H9 (cell line): Measurements from ENCODE around the gene DHDH. TPM values are rescaled to one million over a fixed set of nuclear protein-coding genes. Genes with fewer than 3 reads are reported as not detected.

Experiments used
- DNase-seq: peaks from one replicate; pipeline ENCODE4 v3.0.0-alpha.2; 2017
- H2AFZ ChIP-seq: one replicate; pipeline ENCODE4 v1.6.1; 2013; ENCODE audit warnings: mild to moderate bottlenecking, low read length, control low read depth, moderate library complexity
- H2AK5ac ChIP-seq: 2 replicates; pipeline ENCODE4 v1.6.1; 2013; ENCODE audit warnings: low read length, control low read depth, mixed read lengths; ENCODE audit not compliant: insufficient read length
- H2BK120ac ChIP-seq: one replicate; pipeline ENCODE4 v1.6.1; 2013; ENCODE audit warnings: low read depth, mild to moderate bottlenecking, low read length, control low read depth, inconsistent platforms; ENCODE audit not compliant: poor library complexity, severe bottlenecking
- H2BK12ac ChIP-seq: 2 replicates; pipeline ENCODE4 v1.6.1; 2013; ENCODE audit warnings: low read length, control low read depth, mixed read lengths, low read depth; ENCODE audit not compliant: insufficient read length
- H2BK15ac ChIP-seq: 2 replicates; pipeline ENCODE4 v1.6.1; 2013; ENCODE audit warnings: low read depth, low read length, control low read depth
- H2BK20ac ChIP-seq: one replicate; pipeline ENCODE4 v1.6.1; 2013; ENCODE audit warnings: low read depth, mild to moderate bottlenecking, low read length, control low read depth, inconsistent platforms; ENCODE audit not compliant: poor library complexity, severe bottlenecking
- H2BK5ac ChIP-seq: 2 replicates; pipeline ENCODE4 v1.6.1; 2013; ENCODE audit warnings: low read length, control low read depth, mixed read lengths; ENCODE audit not compliant: insufficient read length
- H3K14ac ChIP-seq: 2 replicates; pipeline ENCODE4 v1.6.1; 2013; ENCODE audit warnings: low read length, control low read depth; ENCODE audit not compliant: insufficient read depth
- H3K18ac ChIP-seq: 2 replicates; pipeline ENCODE4 v1.6.1; 2013; ENCODE audit warnings: low read depth, mild to moderate bottlenecking, mixed read lengths, low read length, control low read depth; ENCODE audit not compliant: insufficient read length
- H3K23ac ChIP-seq: 2 replicates; pipeline ENCODE4 v1.6.1; 2013; ENCODE audit warnings: low read length, control low read depth, mixed read lengths, low read depth; ENCODE audit not compliant: insufficient read length
- H3K23me2 ChIP-seq: 2 replicates; pipeline ENCODE4 v1.6.1; 2013; ENCODE audit warnings: low read depth, mild to moderate bottlenecking, mixed read lengths, low read length, control low read depth; ENCODE audit not compliant: insufficient read length, poor library complexity, severe bottlenecking
- H3K27ac ChIP-seq: 2 replicates; pipeline ENCODE4 v1.5.1; 2013; ENCODE audit warnings: low read length, control low read depth, mixed read lengths, low read depth; ENCODE audit not compliant: insufficient read length
- H3K27me3 ChIP-seq: 2 replicates; pipeline ENCODE4 v1.6.1; 2013; ENCODE audit warnings: low read length, control low read depth, inconsistent platforms; ENCODE audit not compliant: insufficient read depth
- H3K4ac ChIP-seq: 2 replicates; pipeline ENCODE4 v1.6.1; 2013; ENCODE audit warnings: low read depth, mild to moderate bottlenecking, control low read depth, inconsistent platforms, low read length, moderate library complexity
- H3K4me1 ChIP-seq: 2 replicates; pipeline ENCODE4 v1.6.1; 2013; ENCODE audit warnings: low read length, control low read depth, inconsistent platforms; ENCODE audit not compliant: insufficient read depth
- H3K4me2 ChIP-seq: 2 replicates; pipeline ENCODE4 v1.6.1; 2013; ENCODE audit warnings: low read length, control low read depth, mixed read lengths; ENCODE audit not compliant: insufficient read length, insufficient read depth
- H3K56ac ChIP-seq: 2 replicates; pipeline ENCODE4 v1.6.1; 2013; ENCODE audit warnings: low read depth, mild to moderate bottlenecking, mixed read lengths, low read length, control low read depth; ENCODE audit not compliant: insufficient read length
- H3K79me1 ChIP-seq: 2 replicates; pipeline ENCODE4 v1.6.1; 2013; ENCODE audit warnings: low read depth, mild to moderate bottlenecking, moderate library complexity, low read length, control low read depth, inconsistent platforms; ENCODE audit not compliant: insufficient read depth, poor library complexity, severe bottlenecking
- H3K79me2 ChIP-seq: 2 replicates; pipeline ENCODE4 v1.6.1; 2013; ENCODE audit warnings: low read length, control low read depth, inconsistent platforms; ENCODE audit not compliant: insufficient read depth
- H3K9ac ChIP-seq: 2 replicates; pipeline ENCODE4 v1.6.1; 2013; ENCODE audit warnings: low read length, control low read depth, mixed read lengths; ENCODE audit not compliant: insufficient read length; ENCODE audit errors: extremely low read depth
- H3K9me3 ChIP-seq: one replicate; pipeline ENCODE4 v1.6.1; 2013; ENCODE audit warnings: low read depth, low read length, inconsistent platforms; ENCODE audit not compliant: control insufficient read depth
- H3T11ph ChIP-seq: one replicate; pipeline ENCODE4 v1.6.1; 2013; ENCODE audit warnings: mild to moderate bottlenecking, low read length, control low read depth, inconsistent platforms
- H4K20me1 ChIP-seq: one replicate; pipeline ENCODE4 v1.6.1; 2013; ENCODE audit not compliant: control insufficient read depth, insufficient read length, insufficient read depth
- H4K5ac ChIP-seq: 2 replicates; pipeline ENCODE4 v1.6.1; 2013; ENCODE audit warnings: low read depth, mild to moderate bottlenecking, mixed read lengths, low read length, control low read depth; ENCODE audit not compliant: insufficient read length
- H4K8ac ChIP-seq: replicated peaks from 2 replicates; pipeline ENCODE4 v1.6.1; 2013; ENCODE audit warnings: low read length, control low read depth, mixed read lengths, low read depth; ENCODE audit not compliant: insufficient read length
- H4K91ac ChIP-seq: 2 replicates; pipeline ENCODE4 v1.6.1; 2013; ENCODE audit warnings: low read depth, mild to moderate bottlenecking, moderate library complexity, mixed read lengths, low read length, control low read depth; ENCODE audit not compliant: insufficient read length
- H3K27ac Mint-ChIP-seq, 3 experiments: 2 replicates in 2 of 3; 3 replicates in 1 of 3; pipeline ENCODE4 v1.8.0; 2020 to 2021; ENCODE audit warnings: mixed read lengths in 3 of 3, mild to moderate bottlenecking in 1 of 3, moderate library complexity in 1 of 3
- H3K27me3 Mint-ChIP-seq: 2 replicates; pipeline ENCODE4 v1.8.0; 2021; ENCODE audit warnings: low read depth, mild to moderate bottlenecking, moderate library complexity, mixed read lengths
- H3K36me3 Mint-ChIP-seq, 3 experiments: 2 replicates in 2 of 3; 3 replicates in 1 of 3; pipeline ENCODE4 v1.8.0; 2020 to 2021; ENCODE audit warnings: low read depth in 3 of 3, mixed read lengths in 3 of 3; ENCODE audit not compliant: insufficient read depth in 1 of 3
- H3K4me1 Mint-ChIP-seq, 2 experiments: 2 replicates each; pipeline ENCODE4 v1.8.0; 2020; ENCODE audit warnings: mixed read lengths in 2 of 2
- H3K4me3 Mint-ChIP-seq, 2 experiments: 2 replicates in 1 of 2; 3 replicates in 1 of 2; pipeline ENCODE4 v1.8.0; 2020 to 2021; ENCODE audit warnings: mild to moderate bottlenecking in 2 of 2, mixed read lengths in 2 of 2, moderate library complexity in 1 of 2
- H3K9me3 Mint-ChIP-seq, 2 experiments: 2 replicates in 1 of 2; 3 replicates in 1 of 2; pipeline ENCODE4 v1.8.0; 2020; ENCODE audit warnings: mild to moderate bottlenecking in 2 of 2, mixed read lengths in 2 of 2, moderate library complexity in 1 of 2
- WGBS: extraction: QIAGEN DNeasy Blood & Tissue Kit; methylation state at CpG from one replicate; pipeline ENCODE4 v1.1.7; 2013; ENCODE audit warnings: missing lambda C conversion rate, low lambda C conversion rate, mixed read lengths; ENCODE audit not compliant: insufficient read length; ENCODE audit errors: extremely low coverage; 5-methylcytosine and 5-hydroxymethylcytosine counted together
- total RNA-seq: library from RNA; stranded (reverse); gene quantifications from 2 replicates; pipeline ENCODE4 v1.2.1, GENCODE V29; 2021
- TF ChIP-seq, protein P1 (sequence below): fragments of 200-600 bp; sonication (generic); conservative IDR thresholded peaks from 3 replicates; pipeline ENCODE4 v1.8.0; 2021; ENCODE audit warnings: antibody characterized with exemption, mild to moderate bottlenecking

DHDH gene
- total RNA-seq, 1 experiment from 2014 or later = 2.0 TPM

- Histone ChIP-seq H3K4me1 (no peaks in the 10 kb centered on the region; the same call in 1 of the 2 replicates), H2BK5ac (no peak overlapping the region), H3K23me2 (peaks cover 8% of the 10 kb centered on the region), H4K20me1 (no peaks in the 10 kb centered on the region), H3K18ac (peak overlapping the region; percentile 21), H3T11ph (no peak overlapping the region), H2BK120ac (no peak overlapping the region), H4K8ac (no peak overlapping the region), H4K5ac (no peak overlapping the region), H3K27ac (no peak overlapping the region), H3K4ac (no peak overlapping the region), H4K91ac (no peak overlapping the region), H3K27me3 (no peaks in the 10 kb centered on the region), H2BK12ac (no peak overlapping the region), H2AK5ac (no peak overlapping the region), H3K79me2 (peaks cover 9% of the 10 kb centered on the region; the same call in 1 of the 2 replicates), H3K4me2 (peak overlapping the region; percentile 80), H2BK20ac (no peak overlapping the region), H3K79me1 (no peaks in the 10 kb centered on the region), H2AFZ (no peak overlapping the region), H3K9ac (peak overlapping the region; percentile 69), H3K9me3 (no peaks in the 10 kb centered on the region), H3K23ac (no peak overlapping the region), H3K14ac (peak overlapping the region; percentile 82), H3K56ac (no peak overlapping the region), H2BK15ac (no peak overlapping the region)
- Mint-ChIP-seq H3K4me3 (peak overlapping the region; percentile 93 to 95), H3K27ac (peak overlapping the region; percentile 5 to 98 (median 73); a peak in 6 of 7 replicates), H3K27me3 (no peaks in the 10 kb centered on the region), H3K36me3 (peaks cover 15 to 30% (median 30%) of the 10 kb centered on the region in 3 experiments), H3K9me3 (no peaks in the 10 kb centered on the region), H3K4me1 (peaks cover 31 to 36% of the 10 kb centered on the region in 2 experiments)
- TF ChIP-seq, protein P1, sequence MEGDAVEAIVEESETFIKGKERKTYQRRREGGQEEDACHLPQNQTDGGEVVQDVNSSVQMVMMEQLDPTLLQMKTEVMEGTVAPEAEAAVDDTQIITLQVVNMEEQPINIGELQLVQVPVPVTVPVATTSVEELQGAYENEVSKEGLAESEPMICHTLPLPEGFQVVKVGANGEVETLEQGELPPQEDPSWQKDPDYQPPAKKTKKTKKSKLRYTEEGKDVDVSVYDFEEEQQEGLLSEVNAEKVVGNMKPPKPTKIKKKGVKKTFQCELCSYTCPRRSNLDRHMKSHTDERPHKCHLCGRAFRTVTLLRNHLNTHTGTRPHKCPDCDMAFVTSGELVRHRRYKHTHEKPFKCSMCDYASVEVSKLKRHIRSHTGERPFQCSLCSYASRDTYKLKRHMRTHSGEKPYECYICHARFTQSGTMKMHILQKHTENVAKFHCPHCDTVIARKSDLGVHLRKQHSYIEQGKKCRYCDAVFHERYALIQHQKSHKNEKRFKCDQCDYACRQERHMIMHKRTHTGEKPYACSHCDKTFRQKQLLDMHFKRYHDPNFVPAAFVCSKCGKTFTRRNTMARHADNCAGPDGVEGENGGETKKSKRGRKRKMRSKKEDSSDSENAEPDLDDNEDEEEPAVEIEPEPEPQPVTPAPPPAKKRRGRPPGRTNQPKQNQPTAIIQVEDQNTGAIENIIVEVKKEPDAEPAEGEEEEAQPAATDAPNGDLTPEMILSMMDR = no peak
- WGBS = no CpG with 5 or more reads among the region's 20 CpGs
- peak; percentile 34 for DNase-seq
Observed at GRCh38 chr19:48992581-48993174, 59.2 kb downstream of the DHDH start.
